NCI-H1105 (cell line): ENCODE measurements around the gene ARHGAP10.

Experiments
- DNase-seq: peaks from one replicate; lab custom pipeline; 2025; lab: John Stamatoyannopoulos, UW

The ARHGAP10 gene

GRCh38 chr4:147732518-147733235 is 789 bp downstream of the ARHGAP10 start:
- peak; percentile 20 for DNase-seq

- no peak for DNase-seq
Observed at GRCh38 chr4:147733716-147734344, 1.9 kb downstream of the ARHGAP10 start.

- no peak for DNase-seq
Observed at GRCh38 chr4:147734496-147734895, 2.6 kb downstream of the ARHGAP10 start.

- no peak for DNase-seq
Observed at GRCh38 chr4:147735413-147736301, 3.8 kb downstream of the ARHGAP10 start.

- no peak for DNase-seq
Observed at GRCh38 chr4:147736458-147736857, 4.6 kb downstream of the ARHGAP10 start.

GRCh38 chr4:147737623-147738022 is 5.7 kb downstream of the ARHGAP10 start:
- DNase-seq, result no peak

GRCh38 chr4:147739239-147739823 is 7.4 kb downstream of the ARHGAP10 start:
- DNase-seq, result no peak

GRCh38 chr4:147740176-147740575 is 8.3 kb downstream of the ARHGAP10 start:
- no peak for DNase-seq

GRCh38 chr4:147741190-147741788 is 9.4 kb downstream of the ARHGAP10 start:
- no peak for DNase-seq

GRCh38 chr4:147747787-147748454 is 16.0 kb downstream of the ARHGAP10 start:
- no peak for DNase-seq

GRCh38 chr4:147749811-147750321 is 18.0 kb downstream of the ARHGAP10 start:
- DNase-seq, result peak; percentile 23

GRCh38 chr4:147753047-147753446 is 21.2 kb downstream of the ARHGAP10 start:
- DNase-seq, result no peak

- no peak for DNase-seq
Observed at GRCh38 chr4:147754037-147754445, 22.2 kb downstream of the ARHGAP10 start.

- no peak for DNase-seq
Observed at GRCh38 chr4:147755561-147756295, 23.8 kb downstream of the ARHGAP10 start.

- DNase-seq, result no peak
Observed at GRCh38 chr4:147756417-147756816, 24.5 kb downstream of the ARHGAP10 start.

- no peak for DNase-seq
Observed at GRCh38 chr4:147760176-147760575, 28.3 kb downstream of the ARHGAP10 start.

GRCh38 chr4:147760695-147761094 is 28.8 kb downstream of the ARHGAP10 start:
- peak; percentile 32 for DNase-seq

- no peak for DNase-seq
Observed at GRCh38 chr4:147761218-147761883, 29.5 kb downstream of the ARHGAP10 start.

GRCh38 chr4:147764337-147764736 is 32.4 kb downstream of the ARHGAP10 start:
- DNase-seq, result no peak

GRCh38 chr4:147765121-147765529 is 33.2 kb downstream of the ARHGAP10 start:
- DNase-seq, result no peak
